MCF 10A (cell line): ENCODE measurements around the gene DCUN1D2. TPM values are rescaled to one million over a fixed set of nuclear protein-coding genes. Genes with fewer than 3 reads are reported as not detected.

Experiments used
- BruUV-seq: library from RNA; stranded (reverse); fragments of 400-500 nt; replicated peaks from 2 replicates; lab custom pipeline; 2021; lab: Mats Ljungman, UMichigan
- CTCF ChIA-PET: fragments of 300-600 bp; sonication (Branson Sonifier 250); formaldehyde crosslinking; extraction: SDS; loops from one replicate; lab custom pipeline; 2021; ENCODE audit warnings: antibody characterized with exemption, inconsistent platforms; lab: Yijun Ruan, JAX
- POLR2A ChIA-PET: fragments of 300-600, 350-650 bp; sonication (Branson Sonifier 250); formaldehyde crosslinking; extraction: SDS; loops from one replicate; lab custom pipeline; 2020; ENCODE audit warnings: antibody characterized with exemption, inconsistent platforms; lab: Yijun Ruan, JAX
- DNase-seq: peaks from one replicate; pipeline ENCODE4 v3.0.0-alpha.2; 2018; ENCODE audit not compliant: unreplicated experiment
- H3K27ac Mint-ChIP-seq: one replicate; pipeline ENCODE4 v1.8.0; 2022; ENCODE audit warnings: mild to moderate bottlenecking, low read depth, mixed read lengths; ENCODE audit not compliant: unreplicated experiment
- H3K27me3 Mint-ChIP-seq: one replicate; pipeline ENCODE4 v1.8.0; 2022; ENCODE audit warnings: mixed read lengths; ENCODE audit not compliant: insufficient read depth, unreplicated experiment
- H3K36me3 Mint-ChIP-seq: one replicate; pipeline ENCODE4 v1.8.0; 2022; ENCODE audit warnings: mild to moderate bottlenecking, moderate library complexity, mixed read lengths; ENCODE audit not compliant: insufficient read depth, unreplicated experiment
- H3K4me1 Mint-ChIP-seq: one replicate; pipeline ENCODE4 v1.8.0; 2022; ENCODE audit warnings: mixed read lengths; ENCODE audit not compliant: insufficient read depth, unreplicated experiment
- H3K4me3 Mint-ChIP-seq: one replicate; pipeline ENCODE4 v1.8.0; 2022; ENCODE audit warnings: mild to moderate bottlenecking, moderate library complexity, mixed read lengths; ENCODE audit not compliant: unreplicated experiment
- H3K9me3 Mint-ChIP-seq: one replicate; pipeline ENCODE4 v1.8.0; 2022; ENCODE audit warnings: mixed read lengths; ENCODE audit not compliant: unreplicated experiment
- intact Hi-C: fragments of 100-400 bp; cut with micrococcal nuclease; formaldehyde crosslinking; loops from 2 replicates; pipeline ENCODE4 v1.14.1; 2022
- total RNA-seq: library from RNA; stranded (reverse); gene quantifications from 2 replicates; pipeline ENCODE4 v1.2.3, GENCODE V29; 2022
- TF ChIP-seq, protein P1 (sequence below): fragments of 200-600 bp; IDR thresholded peaks from one replicate; pipeline ENCODE4 v1.8.0; 2022; ENCODE audit warnings: antibody characterized with exemption, mild to moderate bottlenecking; ENCODE audit not compliant: unreplicated experiment

Gene DCUN1D2
- total RNA-seq, 1 experiment from 2014 or later: 20.4 TPM

- intact Hi-C loops: no loop called here
- H3K9me3 Mint-ChIP-seq: no peaks in the 10 kb centered on the region
- no peak for DNase-seq
- peaks cover 48% of the 10 kb centered on the region for H3K36me3 Mint-ChIP-seq
- CTCF ChIA-PET: interaction anchor here (0.7 kb wide), 1 partner anchor 58 kb away, joined by 3 read pairs; no protein-coding TSS in a partner anchor
- no peak overlapping the region for H3K27ac Mint-ChIP-seq
- H3K4me3 Mint-ChIP-seq: no peak overlapping the region
- POLR2A ChIA-PET: interaction anchor here (1.0 kb wide), 1 partner anchor 33 kb away, joined by 3 read pairs; no protein-coding TSS in a partner anchor
- TF ChIP-seq, protein P1, sequence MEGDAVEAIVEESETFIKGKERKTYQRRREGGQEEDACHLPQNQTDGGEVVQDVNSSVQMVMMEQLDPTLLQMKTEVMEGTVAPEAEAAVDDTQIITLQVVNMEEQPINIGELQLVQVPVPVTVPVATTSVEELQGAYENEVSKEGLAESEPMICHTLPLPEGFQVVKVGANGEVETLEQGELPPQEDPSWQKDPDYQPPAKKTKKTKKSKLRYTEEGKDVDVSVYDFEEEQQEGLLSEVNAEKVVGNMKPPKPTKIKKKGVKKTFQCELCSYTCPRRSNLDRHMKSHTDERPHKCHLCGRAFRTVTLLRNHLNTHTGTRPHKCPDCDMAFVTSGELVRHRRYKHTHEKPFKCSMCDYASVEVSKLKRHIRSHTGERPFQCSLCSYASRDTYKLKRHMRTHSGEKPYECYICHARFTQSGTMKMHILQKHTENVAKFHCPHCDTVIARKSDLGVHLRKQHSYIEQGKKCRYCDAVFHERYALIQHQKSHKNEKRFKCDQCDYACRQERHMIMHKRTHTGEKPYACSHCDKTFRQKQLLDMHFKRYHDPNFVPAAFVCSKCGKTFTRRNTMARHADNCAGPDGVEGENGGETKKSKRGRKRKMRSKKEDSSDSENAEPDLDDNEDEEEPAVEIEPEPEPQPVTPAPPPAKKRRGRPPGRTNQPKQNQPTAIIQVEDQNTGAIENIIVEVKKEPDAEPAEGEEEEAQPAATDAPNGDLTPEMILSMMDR: no peak
- H3K4me1 Mint-ChIP-seq: no peaks in the 10 kb centered on the region
- BruUV-seq: no TSS peak
- H3K27me3 Mint-ChIP-seq: no peaks in the 10 kb centered on the region
Measured at GRCh38 chr13:113537909-113538688, 47.6 kb upstream of the DCUN1D2 start.

DNA sequence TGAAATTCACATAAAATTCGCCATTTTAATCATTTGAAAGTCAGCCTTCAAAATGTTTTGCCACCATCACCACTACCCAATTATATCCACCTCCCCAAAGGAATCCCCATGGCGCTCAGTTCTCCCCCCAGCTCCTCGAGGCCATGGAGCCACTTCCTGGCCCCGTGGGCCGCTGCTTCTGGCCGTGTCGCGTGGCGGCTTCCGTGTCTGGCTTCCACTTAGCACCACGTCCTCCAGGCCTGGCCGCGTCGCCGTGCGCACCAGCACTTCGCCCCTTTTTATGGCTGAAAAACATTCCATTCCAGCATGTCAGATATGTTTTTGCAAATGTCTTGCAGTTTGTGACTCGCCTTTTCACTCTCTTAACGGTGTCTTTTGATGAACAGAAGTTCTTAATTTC lies 46.7 kb upstream of the DCUN1D2 start:
- no peak overlapping the region for H3K27ac Mint-ChIP-seq
- CTCF ChIA-PET: interaction anchor here (0.7 kb wide), 1 partner anchor 57 kb away, joined by 3 read pairs; no protein-coding TSS in a partner anchor
- no peaks in the 10 kb centered on the region for H3K4me1 Mint-ChIP-seq
- no TSS peak for BruUV-seq
- TF ChIP-seq, protein P1: no peak
- intact Hi-C loops: no loop called here
- H3K4me3 Mint-ChIP-seq: no peak overlapping the region
- no peak for DNase-seq
- POLR2A ChIA-PET: no interaction called here
- no peaks in the 10 kb centered on the region for H3K27me3 Mint-ChIP-seq
- H3K9me3 Mint-ChIP-seq: no peaks in the 10 kb centered on the region
- H3K36me3 Mint-ChIP-seq: peaks cover 48% of the 10 kb centered on the region

DNA sequence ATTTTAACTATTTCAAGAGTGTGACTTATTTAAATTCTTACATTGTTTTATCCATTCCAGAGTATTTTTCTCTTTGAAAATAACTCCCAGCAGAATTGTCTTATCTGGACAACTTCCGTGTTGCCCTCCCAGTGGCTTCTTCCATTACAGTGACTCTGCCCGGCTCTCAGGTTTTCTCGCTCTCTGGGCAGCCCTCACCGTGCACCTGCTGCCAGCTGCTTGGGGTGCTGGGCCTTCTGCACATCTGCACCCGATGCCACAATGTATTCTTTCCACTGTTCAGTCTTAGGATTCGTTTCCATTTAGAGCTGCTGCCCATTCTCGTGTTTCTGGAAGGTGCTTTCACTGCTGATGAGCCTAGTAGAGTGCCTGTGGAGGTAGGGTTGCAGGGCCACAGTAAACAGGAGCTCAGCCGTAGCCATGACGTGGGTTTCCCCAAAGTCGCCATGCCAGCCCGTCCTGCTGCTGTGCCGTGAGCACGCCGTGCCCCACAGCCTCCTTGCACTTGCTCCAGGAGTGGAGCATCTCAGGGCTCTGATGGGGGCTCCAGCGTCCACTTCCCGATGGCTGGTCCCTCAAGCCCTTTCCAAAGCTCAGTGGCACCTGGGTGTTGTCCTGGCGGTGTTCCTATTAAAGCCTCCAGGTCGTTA lies 46.1 kb upstream of the DCUN1D2 start:
- Mint-ChIP-seq H3K36me3 (peaks cover 51% of the 10 kb centered on the region), H3K27ac (no peak overlapping the region), H3K4me3 (no peak overlapping the region), H3K9me3 (no peaks in the 10 kb centered on the region), H3K4me1 (no peaks in the 10 kb centered on the region), H3K27me3 (no peaks in the 10 kb centered on the region)
- intact Hi-C loops: no loop called here
- BruUV-seq: no TSS peak
- ChIA-PET CTCF (no interaction called here), POLR2A (no interaction called here)
- no peak for DNase-seq
- TF ChIP-seq, protein P1: no peak

DNA sequence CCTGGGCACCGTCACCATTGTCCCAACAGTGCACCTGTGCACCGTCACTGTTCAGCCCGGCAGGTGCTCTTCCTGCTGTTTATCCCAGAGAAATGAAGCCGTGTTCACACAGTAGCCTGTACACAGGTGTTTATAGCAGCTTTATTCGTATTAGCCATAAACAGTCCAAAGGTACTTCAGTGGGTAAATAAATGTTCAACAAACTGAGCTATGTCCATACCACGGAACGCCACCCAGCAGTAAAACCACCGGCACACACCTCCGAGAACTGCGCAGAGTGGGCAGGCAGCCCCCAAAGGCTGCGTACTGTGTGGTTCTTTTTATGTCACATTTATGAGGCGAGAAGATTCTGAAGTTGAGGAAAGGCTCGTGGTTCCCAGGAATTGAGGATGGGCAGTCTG lies 44.9 kb upstream of the DCUN1D2 start:
- Mint-ChIP-seq H3K36me3 (peaks cover 59% of the 10 kb centered on the region), H3K4me3 (no peak overlapping the region), H3K27ac (no peak overlapping the region)

More for the DNA sequence above, 44.9 kb upstream of the DCUN1D2 start:
- H3K27me3 Mint-ChIP-seq: no peaks in the 10 kb centered on the region
- no peaks in the 10 kb centered on the region for H3K4me1 Mint-ChIP-seq
- BruUV-seq: no TSS peak
- H3K9me3 Mint-ChIP-seq: no peaks in the 10 kb centered on the region
- TF ChIP-seq, protein P1: no peak
- POLR2A ChIA-PET: no interaction called here
- CTCF ChIA-PET: interaction anchor here (0.7 kb wide), 1 partner anchor 11 kb away, joined by 4 read pairs; no protein-coding TSS in a partner anchor
- DNase-seq: no peak
- intact Hi-C loops: no loop called here
